ENCODE results near the gene CLEC17A.
A peak's percentile ranks its signal among the peaks of the same experiment; 100 is the strongest.
"Not testable (repeated sequence)": the region's sequence is repeated elsewhere in the genome, so short reads cannot be mapped to it uniquely, and the experiment has no call there.

CLEC17A gene

GRCh38 chr19:14582894-14583340 lies at the start of gene CLEC17A:
Gene CLEC17A (plus strand): TSS chr19:14583084. CDS start chr19:14583161, 77 bp downstream.
- DNase-seq = no peak

DNA sequence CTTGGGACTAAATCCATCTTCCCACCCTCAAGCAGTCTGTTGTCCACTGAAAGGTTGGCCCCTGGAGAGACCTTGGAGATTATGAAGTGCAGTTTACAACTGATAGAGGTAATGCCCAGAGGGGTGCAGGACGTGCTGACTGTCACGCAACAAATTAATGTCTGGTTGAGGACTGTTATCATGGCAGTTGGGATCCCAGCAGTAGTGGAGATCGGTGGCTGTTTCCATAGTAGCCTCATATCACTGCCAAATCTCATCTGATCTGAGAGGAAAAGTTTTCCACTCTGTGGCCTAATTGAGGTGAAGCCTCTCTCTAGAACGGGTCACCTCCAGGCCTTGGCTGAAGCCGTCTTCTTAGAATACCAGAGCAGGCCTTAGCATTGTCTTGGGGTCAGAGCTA lies 49.4 kb upstream of the CLEC17A start:
- no peak for DNase-seq

- peak; percentile 68 for DNase-seq
Measured at GRCh38 chr19:14536926-14537692, 45.8 kb upstream of the CLEC17A start.

- no peak for DNase-seq
Measured at GRCh38 chr19:14540741-14541525, 42.0 kb upstream of the CLEC17A start.

DNA sequence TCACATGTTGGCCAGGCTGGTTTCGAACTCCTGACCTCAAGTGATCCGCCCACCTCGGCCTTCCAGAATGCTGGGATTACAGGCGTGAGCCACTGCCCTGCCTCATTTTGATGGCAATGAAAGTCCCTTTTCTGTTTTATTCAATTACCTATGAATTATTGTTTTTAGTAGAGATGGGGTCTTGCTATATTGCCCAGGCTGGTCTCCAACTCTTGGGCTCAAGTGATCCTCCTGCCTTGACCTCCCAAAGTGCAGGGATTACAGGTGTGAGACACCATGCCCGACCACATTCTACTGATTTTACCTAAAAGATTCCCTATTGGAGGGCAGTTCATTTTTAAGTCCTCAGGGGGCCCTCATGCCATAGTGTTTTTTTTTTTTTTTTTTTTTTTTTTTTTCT lies 40.9 kb upstream of the CLEC17A start:
- not testable (repeated sequence) for DNase-seq

DNA sequence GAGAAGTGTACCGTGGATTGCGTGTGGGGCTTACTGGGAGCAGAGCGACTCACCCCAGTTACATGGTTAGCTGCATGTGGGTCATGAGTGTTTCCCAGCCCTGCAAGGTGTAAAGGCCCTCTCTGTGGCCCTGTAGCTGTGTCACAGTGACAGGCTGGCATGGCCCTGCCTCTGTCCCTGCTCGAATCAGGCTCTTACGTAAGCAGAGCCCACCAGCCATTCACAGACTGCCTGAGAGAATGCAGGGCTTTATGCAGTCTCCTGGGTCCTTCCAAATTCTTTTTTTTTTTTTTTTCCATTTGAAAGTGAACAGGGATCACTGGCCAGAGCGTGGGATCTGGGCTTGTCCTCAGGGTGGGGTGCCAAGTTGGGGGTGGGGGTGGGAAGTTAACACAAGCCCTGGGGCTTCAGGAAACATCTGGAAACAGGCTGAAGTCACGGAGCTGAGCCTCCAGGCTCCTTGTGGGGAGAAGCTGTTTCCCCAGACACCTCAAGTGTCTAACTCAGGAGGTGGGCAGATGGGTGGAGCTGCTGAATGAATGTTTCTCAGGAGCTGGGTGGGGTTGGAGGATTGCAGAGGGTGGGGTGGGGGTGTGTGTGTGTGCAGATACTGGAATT lies 40.1 kb upstream of the CLEC17A start:
- DNase-seq = no peak

- DNase-seq = no peak
Measured at GRCh38 chr19:14544047-14544446, 38.8 kb upstream of the CLEC17A start.

- no peak for DNase-seq
Measured at GRCh38 chr19:14544977-14545715, 37.7 kb upstream of the CLEC17A start.

DNA sequence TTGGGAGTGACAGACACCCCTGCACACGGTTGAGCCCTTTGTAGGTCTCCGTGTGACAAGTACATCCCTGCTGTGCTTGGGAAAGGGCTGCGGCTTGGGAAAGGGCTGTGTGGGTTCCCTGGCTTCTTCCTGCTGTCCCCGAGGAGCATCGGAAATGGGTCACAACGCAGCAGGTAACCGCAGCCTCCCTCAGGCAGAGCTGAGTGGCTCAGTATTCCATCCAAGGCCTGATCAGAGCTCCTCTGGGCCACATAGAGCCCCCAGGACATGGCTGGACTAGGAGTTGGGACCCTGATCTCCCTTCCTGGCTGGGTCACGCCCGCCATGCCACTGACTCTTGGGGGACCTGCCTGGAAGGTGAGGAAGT lies 37.2 kb upstream of the CLEC17A start:
- no peak for DNase-seq

DNA sequence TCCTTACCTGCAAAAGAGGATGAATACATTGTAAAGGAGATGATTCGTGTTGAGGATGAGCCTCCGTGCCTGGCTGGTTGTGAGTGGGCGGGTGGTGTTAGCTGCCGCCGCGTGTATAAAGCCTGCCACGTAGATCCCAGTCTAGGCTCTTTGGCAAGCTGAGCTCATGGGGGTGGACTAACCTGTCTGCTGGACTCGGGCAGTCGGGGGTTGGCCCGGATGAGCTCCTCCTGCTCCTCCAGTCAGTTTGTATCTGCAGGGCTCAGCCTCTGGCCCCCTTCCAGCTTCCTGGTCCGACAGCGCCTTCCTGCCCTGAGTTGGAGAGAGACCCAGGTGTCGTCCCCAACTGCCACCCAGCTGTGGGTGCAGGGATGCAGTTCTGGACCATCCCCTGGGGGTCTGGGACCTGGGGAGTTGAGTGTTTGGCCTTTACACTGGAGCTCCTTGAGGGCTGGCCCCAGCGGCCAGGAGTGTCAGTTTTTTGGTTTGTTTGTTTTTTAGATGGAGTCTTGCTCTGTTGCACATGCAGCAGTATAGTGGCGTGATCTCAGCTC lies 32.6 kb upstream of the CLEC17A start:
- no peak for DNase-seq

- DNase-seq = peak; percentile 81
Measured at GRCh38 chr19:14551134-14552005, 31.5 kb upstream of the CLEC17A start.

DNA sequence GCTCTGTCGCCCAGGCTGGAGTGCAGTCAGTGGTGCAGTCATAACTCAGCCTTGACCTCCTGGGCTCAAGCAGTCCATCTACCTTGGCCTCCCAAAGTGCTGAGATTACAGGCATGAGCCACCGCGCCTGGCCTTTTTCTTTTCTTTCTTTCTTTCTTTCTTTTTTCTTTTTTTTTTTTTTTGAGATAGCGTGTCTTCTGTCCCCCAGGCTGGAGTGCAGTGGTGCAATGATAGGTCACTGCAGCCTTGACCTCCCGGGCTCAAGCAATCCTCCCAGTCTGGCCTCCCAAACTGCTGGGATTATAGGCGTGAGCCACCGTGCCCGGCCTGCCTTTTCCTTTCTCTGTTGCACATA lies 30.9 kb upstream of the CLEC17A start:
- not testable (repeated sequence) for DNase-seq

GRCh38 chr19:14553042-14553938 lies 29.6 kb upstream of the CLEC17A start:
- no peak for DNase-seq

GRCh38 chr19:14553939-14554243 lies 29.0 kb upstream of the CLEC17A start:
- DNase-seq = no peak

GRCh38 chr19:14554382-14554812 lies 28.5 kb upstream of the CLEC17A start:
- DNase-seq = no peak

GRCh38 chr19:14555918-14556661 lies 26.8 kb upstream of the CLEC17A start:
- DNase-seq = no peak

- DNase-seq = peak; percentile 92
Measured at GRCh38 chr19:14556662-14557188, 26.2 kb upstream of the CLEC17A start.

DNA sequence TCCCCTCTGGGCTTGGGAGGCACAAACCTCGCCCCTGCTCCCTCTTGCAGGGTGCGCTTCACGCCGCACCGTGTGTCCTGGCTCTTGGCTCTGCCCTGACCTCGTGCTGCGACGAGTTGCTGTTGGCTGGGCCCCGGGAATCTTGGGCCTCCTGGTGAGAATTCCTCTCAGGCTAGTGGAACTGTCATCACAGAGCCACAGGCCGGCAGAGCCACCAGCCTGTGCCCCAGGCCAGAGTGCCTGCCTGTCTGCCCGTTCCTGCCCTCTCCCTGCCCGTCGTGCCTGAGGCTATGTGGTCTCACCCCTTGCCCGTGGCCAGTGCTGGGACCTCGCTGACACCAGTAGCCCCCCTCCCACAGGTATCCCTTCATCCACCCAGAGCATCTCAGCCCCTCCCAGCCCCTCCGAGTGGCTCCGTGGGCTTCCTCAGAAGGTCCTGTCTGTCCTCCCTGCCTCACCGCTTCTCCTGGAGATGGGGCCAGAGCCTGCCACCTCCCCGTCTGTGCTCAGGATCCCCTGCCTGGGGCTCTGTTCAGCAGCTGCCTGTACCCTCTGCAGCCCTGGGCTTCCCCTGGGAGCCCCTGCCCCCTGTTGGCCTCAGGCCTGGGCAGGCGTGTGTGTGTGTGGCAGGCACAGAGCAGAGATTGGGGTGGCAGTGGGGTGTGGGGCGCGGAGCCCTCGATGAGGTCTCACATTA lies 24.4 kb upstream of the CLEC17A start:
- DNase-seq = no peak

Data from activated CD8-positive, alpha-beta memory T cell treated with anti-CD3 and anti-CD28 coated beads, Interleukin-2, amount 50 U/mL, for 48 hours (primary cell).